ENCODE results near the gene DLL4. TPM values are rescaled to one million over a fixed set of nuclear protein-coding genes. Genes with fewer than 3 reads are reported as not detected.

Gene DLL4
- 0.11 and 0.15 TPM in 2 replicates for total RNA-seq (2021)
- Bru-seq, nascent RNA: percentile 8 among the genes with signal in this experiment
- BruChase-seq, experiment 1, labeled RNA remaining after a 2-hour chase: percentile 15 among the genes with signal in this experiment
- percentile 13 among the genes with signal in this experiment for BruChase-seq, experiment 2, labeled RNA remaining after a 6-hour chase
- long read RNA-seq: 0 reads

GRCh38 chr15:40928821-40929659 lies at the start of gene DLL4:
TSS of gene DLL4 (plus strand) at chr15:40929340. CDS start at chr15:40929669, 329 bp downstream.
- DNase-seq (ENCODE audit: low spot score): peak; percentile 71
- Histone ChIP-seq H3K36me3 (ENCODE audit: insufficient read depth, low read length, poor library complexity, severe bottlenecking) (no peaks in the 10 kb centered on the region), H3K9me3 (ENCODE audit: low read depth, low read length, poor library complexity, severe bottlenecking) (no peaks in the 10 kb centered on the region), H3K4me1 (ENCODE audit: insufficient read depth, low read length, poor library complexity, severe bottlenecking) (peaks cover 52% of the 10 kb centered on the region), H3K27me3 (replicated peaks; ENCODE audit: insufficient read depth, low read depth, low read length, poor library complexity) (peaks cover 66% of the 10 kb centered on the region), H3K27ac (ENCODE audit: low read depth, low read length, poor library complexity, severe bottlenecking) (no peak within 1 kb of the TSS), H3K4me3 (ENCODE audit: low read depth, low read length, poor library complexity, severe bottlenecking) (peak within 1 kb of the TSS; percentile 38)
- ChIA-PET POLR2A (ENCODE audit: low non-redundant PET) (interaction anchor here (0.7 kb wide), 1 partner anchor 337 kb away, joined by 9 read pairs; no protein-coding TSS in a partner anchor), CTCF (interaction anchor here (0.6 to 1.5 kb wide), 2 partner anchors 12 to 37 kb away, joined by 3 to 5 read pairs; no protein-coding TSS in a partner anchor)
- BruUV-seq (replicated peaks): no TSS peak
- TF ChIP-seq EZH2 (IDR thresholded peaks at IDR 0.05; ENCODE audit: borderline replicate concordance, low read depth, low read length, poor library complexity, severe bottlenecking): peak; percentile 81
- no peak for TF ChIP-seq CTCF (conservative IDR thresholded peaks at IDR 0.05; ENCODE audit: low read depth, low read length)
- intact Hi-C loops (cut with micrococcal nuclease; ENCODE audit: unreplicated experiment): no loop called here

- TF ChIP-seq EZH2 (IDR thresholded peaks at IDR 0.05; ENCODE audit: borderline replicate concordance, low read depth, low read length, poor library complexity, severe bottlenecking): no peak
- TF ChIP-seq CTCF (conservative IDR thresholded peaks at IDR 0.05; ENCODE audit: low read depth, low read length): no peak
- H3K27me3 ChIP-seq (replicated peaks; ENCODE audit: insufficient read depth, low read depth, low read length, poor library complexity): no peaks in the 10 kb centered on the region
- H3K4me3 ChIP-seq (ENCODE audit: low read depth, low read length, poor library complexity, severe bottlenecking): no peak overlapping the region
- H3K9me3 ChIP-seq (ENCODE audit: low read depth, low read length, poor library complexity, severe bottlenecking): no peaks in the 10 kb centered on the region
- intact Hi-C loops (cut with micrococcal nuclease; ENCODE audit: unreplicated experiment): no loop called here
- no TSS peak for BruUV-seq (replicated peaks)
- POLR2A ChIA-PET (ENCODE audit: low non-redundant PET): no interaction called here
- DNase-seq (ENCODE audit: low spot score): no peak
- H3K4me1 ChIP-seq (ENCODE audit: insufficient read depth, low read length, poor library complexity, severe bottlenecking): peaks cover under 1% of the 10 kb centered on the region
- CTCF ChIA-PET: no interaction called here
- H3K27ac ChIP-seq (ENCODE audit: low read depth, low read length, poor library complexity, severe bottlenecking): no peak overlapping the region
- H3K36me3 ChIP-seq (ENCODE audit: insufficient read depth, low read length, poor library complexity, severe bottlenecking): no peaks in the 10 kb centered on the region
These were observed 49.5 kb upstream of the DLL4 start for GRCh38 chr15:40879609-40880008.

- no peak for DNase-seq (ENCODE audit: low spot score)
- H3K4me1 ChIP-seq (ENCODE audit: insufficient read depth, low read length, poor library complexity, severe bottlenecking): no peaks in the 10 kb centered on the region
- H3K9me3 ChIP-seq (ENCODE audit: low read depth, low read length, poor library complexity, severe bottlenecking): no peaks in the 10 kb centered on the region
- no peak overlapping the region for H3K27ac ChIP-seq (ENCODE audit: low read depth, low read length, poor library complexity, severe bottlenecking)
- intact Hi-C loops (cut with micrococcal nuclease; ENCODE audit: unreplicated experiment): no loop called here
- no peaks in the 10 kb centered on the region for H3K27me3 ChIP-seq (replicated peaks; ENCODE audit: insufficient read depth, low read depth, low read length, poor library complexity)
- no TSS peak for BruUV-seq (replicated peaks)
- POLR2A ChIA-PET (ENCODE audit: low non-redundant PET): no interaction called here
- H3K36me3 ChIP-seq (ENCODE audit: insufficient read depth, low read length, poor library complexity, severe bottlenecking): no peaks in the 10 kb centered on the region
- CTCF ChIA-PET: interaction anchor here (1.6 kb wide), 1 partner anchor 11 kb away, joined by 6 read pairs; no protein-coding TSS in a partner anchor
- H3K4me3 ChIP-seq (ENCODE audit: low read depth, low read length, poor library complexity, severe bottlenecking): no peak overlapping the region
- TF ChIP-seq EZH2 (IDR thresholded peaks at IDR 0.05; ENCODE audit: borderline replicate concordance, low read depth, low read length, poor library complexity, severe bottlenecking) (no peak), CTCF (conservative IDR thresholded peaks at IDR 0.05; ENCODE audit: low read depth, low read length) (no peak)
These were observed 47.8 kb upstream of the DLL4 start for GRCh38 chr15:40881351-40881750.

Data from A673 (cell line).